ENCODE results near the gene GOSR2.
"Not testable (repeated sequence)": the region's sequence is repeated elsewhere in the genome, so short reads cannot be mapped to it uniquely, and the experiment has no call there.

GOSR2 gene

GRCh38 chr17:46968224-46968834, 45.4 kb downstream of the GOSR2 start:
- no peak for DNase-seq

DNA sequence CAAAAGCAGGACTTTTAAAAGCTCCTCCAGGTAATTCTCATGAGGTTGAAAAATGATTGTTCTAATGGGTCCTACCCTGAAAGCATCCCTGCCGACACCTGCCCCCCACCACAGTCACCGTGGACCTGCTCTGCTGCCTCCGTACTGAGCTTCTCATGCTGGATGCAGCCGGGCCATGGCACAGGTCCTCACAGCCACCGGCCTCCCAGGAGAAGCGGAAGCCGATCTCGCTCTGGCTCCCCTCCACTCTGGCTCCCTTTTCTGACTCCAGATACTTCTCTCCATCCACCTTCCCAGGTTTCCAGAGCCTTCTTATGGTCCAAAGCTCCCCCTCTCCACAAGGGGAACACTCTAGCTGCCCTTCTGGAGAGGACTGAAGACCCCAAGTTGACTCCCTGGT, 45.9 kb downstream of the GOSR2 start:
- no peak for DNase-seq

- no peak for DNase-seq
These were observed 48.8 kb downstream of the GOSR2 start for GRCh38 chr17:46971647-46972300.

DNA sequence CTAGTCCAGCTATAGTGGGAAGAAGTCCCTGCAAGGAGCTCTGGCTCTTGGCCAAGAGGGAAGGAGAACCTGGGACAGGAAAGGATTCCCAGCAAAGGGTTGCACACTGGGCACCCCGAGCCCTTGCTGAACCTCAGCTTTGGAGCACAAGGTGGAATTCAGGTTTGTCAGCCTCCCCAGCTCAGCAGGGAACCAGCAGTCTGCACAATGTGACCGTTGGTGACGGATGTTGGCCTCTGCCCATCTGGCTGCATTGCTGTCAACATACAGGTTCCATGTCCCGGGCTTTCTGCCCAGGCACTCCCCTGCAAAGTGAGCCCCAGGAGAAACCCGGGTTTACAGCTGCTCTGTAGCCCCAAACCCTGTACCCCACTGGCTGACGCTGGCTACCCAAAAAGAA, 49.4 kb downstream of the GOSR2 start:
- DNase-seq = no peak

DNA sequence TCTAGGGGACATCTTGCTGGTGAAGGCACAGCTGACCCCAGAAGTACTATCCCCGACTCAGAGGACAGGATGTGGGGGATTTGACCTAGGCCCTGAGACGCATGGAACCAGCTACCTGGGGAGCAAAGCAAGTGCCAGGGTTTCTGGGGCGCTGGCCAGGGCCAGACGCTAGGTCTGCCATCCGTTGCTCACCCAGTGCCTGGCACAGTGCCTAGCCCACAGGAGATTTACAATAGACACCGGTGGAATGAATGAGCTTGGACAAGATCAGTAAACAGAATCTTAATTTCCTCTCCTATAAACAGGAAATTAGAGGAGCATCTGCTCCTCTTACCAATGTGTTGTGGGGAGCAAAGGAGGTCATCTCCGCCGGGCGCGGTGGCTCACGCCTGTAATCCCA, 51.1 kb downstream of the GOSR2 start:
- no peak for DNase-seq

GRCh38 chr17:46975287-46975686, 52.3 kb downstream of the GOSR2 start:
- DNase-seq = no peak

- no peak for DNase-seq
These were observed 53.8 kb downstream of the GOSR2 start for GRCh38 chr17:46976626-46977270.

DNA sequence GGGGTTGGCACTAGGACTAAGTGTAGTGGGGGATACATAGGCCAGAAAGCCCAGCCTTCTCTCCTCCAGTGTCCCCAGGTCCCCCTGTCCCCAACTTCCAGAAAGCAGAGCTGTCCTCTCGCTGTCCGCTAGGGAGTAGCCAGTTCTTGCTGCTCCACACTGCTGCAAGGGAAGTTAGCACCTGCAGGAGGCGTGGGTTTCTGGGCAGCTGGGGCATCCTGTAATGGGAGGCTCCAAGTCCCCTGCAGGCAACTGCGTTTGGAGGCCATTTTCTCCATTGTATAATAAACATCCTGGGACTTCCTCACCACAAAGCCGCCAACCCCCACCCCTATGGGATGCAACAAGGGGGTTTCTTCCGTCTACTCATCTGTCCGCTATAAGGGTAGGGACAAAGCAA, 54.4 kb downstream of the GOSR2 start:
- DNase-seq = no peak

GRCh38 chr17:46977750-46978488, 55.0 kb downstream of the GOSR2 start:
- DNase-seq = no peak

GRCh38 chr17:46978489-46979146, 55.7 kb downstream of the GOSR2 start:
- DNase-seq = peak; percentile 26

- peak; percentile 65 for DNase-seq
These were observed 56.3 kb downstream of the GOSR2 start, which contains the start of gene RPRML for GRCh38 chr17:46979147-46979863. RPRML (minus strand) TSS chr17:46979253; CDS start chr17:46979007, 246 bp downstream.

- DNase-seq = no peak
These were observed 59.6 kb downstream of the GOSR2 start for GRCh38 chr17:46982577-46982976.

DNA sequence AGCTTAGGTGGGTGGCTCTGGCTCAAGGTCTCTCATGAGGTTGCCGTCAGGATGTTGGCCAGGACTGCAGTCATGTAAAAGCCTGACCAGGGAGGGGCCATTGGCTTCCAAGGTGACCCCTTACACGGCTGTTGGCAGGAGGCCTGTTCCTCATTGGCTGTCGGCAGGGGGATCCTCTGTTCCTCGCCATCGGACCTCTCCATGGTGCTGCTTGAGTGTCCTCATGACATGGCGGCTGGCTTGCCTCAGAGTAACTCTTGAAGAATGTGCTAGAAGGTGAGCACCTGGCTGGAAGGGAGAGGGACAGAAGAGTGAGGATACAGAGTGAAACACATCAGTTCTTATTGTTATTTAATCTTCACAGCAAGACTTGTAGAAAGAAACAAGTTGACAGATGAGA, 60.8 kb downstream of the GOSR2 start:
- no peak for DNase-seq

- no peak for DNase-seq
These were observed 61.4 kb downstream of the GOSR2 start for GRCh38 chr17:46984341-46984740.

- no peak for DNase-seq
These were observed 61.9 kb downstream of the GOSR2 start for GRCh38 chr17:46984892-46985291.

DNA sequence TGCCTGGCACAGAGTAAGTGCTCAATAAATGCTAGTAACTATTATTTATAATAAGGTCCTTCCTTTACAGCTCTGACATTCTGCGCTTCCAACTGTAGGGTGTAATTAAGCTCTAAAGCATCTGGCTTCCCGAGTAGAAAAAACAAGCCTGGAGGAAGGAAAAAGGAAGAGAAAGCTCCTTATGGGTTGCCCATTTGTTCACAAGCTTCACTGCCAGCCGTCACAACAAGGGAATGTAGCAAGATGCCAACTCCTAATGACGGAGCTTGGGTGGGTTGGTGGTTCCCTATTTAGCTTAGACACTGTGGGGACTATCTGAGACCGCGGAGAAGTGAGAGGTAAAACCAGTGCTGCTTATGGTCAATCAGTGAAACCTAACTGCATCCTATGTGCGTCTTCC, 63.4 kb downstream of the GOSR2 start:
- DNase-seq = no peak

DNA sequence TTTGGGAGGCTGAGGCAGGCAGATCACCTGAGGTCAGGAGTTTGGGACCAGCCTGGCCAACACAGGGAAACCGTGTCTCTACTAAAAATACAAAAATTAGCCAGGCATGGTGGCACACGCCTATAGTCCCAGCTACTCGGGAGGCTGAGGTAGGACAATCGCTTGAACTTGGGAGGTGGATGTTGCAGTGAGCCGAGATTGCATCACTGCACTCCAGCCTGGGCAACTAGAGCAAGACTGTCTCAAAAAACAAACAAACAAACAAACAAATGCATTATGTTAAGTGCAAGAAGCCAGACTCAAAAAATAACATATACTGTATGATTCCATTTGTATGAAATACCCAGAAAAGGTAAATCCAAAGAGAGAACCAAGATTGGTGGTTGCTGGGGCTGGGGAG, 65.0 kb downstream of the GOSR2 start:
- DNase-seq = not testable (repeated sequence)

DNA sequence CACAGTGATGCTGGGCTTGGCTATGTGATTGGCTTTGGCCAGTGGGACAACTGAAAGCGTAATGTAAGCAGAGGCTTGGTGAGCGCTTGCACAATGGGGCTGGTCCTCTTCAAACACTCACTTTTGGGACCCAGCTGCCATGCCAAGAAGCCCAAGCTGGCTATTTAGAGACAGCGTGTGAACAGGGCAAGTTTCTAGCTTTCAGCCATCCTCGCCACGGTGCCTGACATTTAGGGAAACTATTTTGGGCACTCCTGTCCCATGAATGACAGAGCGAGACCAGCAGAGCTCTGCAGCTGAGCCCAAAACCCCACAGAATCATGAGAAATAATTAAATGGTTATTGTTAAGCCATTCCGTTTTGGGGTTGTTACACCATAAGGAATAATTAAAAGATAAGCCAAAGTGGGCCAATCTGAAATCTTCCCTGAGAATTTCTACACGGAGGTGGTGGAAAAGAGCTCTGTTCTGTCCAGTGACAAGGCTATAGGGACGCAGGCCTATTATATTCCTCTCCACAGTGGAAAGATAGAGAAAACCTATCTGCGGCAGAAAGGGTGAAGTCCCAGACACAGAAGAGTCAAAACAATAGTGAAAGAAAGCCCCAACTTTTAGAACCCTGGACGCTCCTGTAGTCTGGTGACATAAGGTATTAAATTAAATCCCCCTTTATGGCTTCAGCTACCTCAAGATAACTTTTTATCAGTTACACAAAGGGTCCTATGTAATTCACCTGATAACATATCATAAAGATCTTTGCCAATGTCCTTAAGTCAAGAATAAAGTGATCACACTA, 66.9 kb downstream of the GOSR2 start:
- DNase-seq = no peak

DNA sequence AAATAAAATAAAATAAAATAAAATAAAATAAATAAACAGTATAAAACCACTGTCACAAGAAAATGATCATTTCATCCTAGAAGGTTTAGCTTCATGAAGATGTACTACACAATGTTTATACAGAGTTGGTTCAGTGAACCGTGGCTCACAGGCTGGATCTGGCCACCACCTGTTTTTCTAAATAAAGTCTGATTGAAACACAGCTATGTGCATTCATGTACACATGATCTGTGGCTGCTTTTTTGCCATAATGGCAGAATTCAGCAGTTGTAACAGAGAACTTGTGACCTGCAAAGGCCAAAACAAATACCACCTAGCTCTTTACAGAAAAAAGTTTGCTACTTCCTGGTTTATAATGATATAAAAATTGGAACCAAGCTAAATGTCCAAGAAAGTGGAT, 68.7 kb downstream of the GOSR2 start:
- DNase-seq = no peak

All from stimulated activated CD8-positive, alpha-beta memory T cell treated with anti-CD3 and anti-CD28 coated beads, Interleukin-4, amount 100 ng/mL, for 48 hours (primary cell).